CD4-positive, alpha-beta T cell treated with Interleukin-17A for 1 hour (primary cell): ENCODE measurements around the gene LCN1.
"Not testable (repeated sequence)": the region's sequence is repeated elsewhere in the genome, so short reads cannot be mapped to it uniquely, and the experiment has no call there.

Source experiments
- DNase-seq: peaks from one replicate; pipeline ENCODE4 v3.0.0-alpha.2; 2020

The LCN1 gene

DNA sequence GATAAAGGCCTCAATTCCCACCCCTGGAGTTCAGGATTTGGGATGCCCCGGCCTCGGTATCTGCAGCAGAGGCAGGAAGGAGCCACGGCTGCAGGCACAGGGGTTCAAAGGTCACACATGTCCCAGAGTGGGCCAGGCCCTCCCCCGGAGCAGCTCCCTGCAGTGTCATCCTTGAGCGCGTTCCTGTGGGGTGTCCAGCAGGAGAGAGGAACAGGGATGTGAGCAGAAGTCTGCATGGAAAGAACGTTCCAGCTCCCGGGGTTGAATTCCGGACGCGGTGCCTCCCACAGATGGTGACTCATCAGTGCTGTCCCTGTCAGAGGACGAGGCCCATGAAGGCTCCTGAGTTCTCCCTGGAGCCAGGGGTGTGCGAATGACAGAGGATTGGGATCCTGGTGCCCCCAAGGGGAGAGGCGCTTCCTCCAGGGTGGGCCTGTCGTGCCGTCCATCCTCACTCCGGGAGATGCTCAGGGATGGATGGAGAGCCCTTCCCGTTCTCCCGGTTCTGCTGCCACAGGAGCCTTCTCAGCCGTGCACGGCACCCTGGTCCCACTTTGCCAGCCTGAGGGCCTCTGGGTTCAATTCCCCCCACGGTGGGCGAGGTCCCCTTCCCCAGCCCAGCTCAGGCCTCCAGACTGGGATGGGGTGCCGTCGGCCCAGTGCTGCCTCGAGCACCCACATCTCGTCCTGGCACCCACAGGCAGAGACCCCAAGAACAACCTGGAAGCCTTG lies 3.1 kb downstream of the LCN1 start:
- no peak for DNase-seq

DNA sequence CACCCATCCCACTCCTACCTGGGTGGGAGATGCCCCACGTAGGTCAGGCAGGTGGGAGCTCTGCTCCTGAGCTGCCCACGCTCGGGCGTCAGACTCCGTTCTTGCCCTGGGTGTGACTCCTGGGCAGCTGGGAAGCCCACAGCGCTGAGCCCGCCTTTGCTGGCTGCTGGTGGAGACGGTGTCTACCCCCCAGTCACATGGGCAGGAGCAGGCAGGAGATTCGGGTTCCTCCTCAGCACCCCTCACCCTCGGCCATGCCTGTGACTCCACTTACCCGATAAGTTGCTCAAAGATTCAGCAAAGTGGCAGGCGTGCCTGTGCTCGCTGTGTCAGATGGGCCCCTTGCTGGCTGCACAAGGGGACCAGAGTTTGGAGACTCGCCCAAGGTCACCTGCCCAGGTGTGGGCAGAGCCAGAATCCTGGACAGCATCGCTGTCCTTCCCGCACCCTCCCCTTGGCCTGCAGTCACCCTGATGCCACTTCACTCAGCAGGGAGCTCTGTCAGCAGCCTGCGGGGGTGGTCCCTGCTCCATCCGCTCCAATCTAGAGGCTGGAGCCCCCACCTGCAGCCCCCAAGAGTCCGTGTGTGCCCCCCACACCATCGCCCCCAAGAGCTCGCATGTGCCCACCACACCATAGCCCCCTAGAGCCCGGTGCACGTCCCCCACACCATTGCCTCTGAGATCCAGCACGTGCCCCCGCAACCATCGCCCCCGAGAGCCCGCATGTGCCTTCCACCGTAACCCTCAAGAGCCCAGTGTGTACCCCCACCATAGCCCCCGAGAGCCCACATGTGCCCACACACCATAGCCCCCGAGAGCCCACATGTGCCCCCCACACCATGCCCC lies 4.2 kb downstream of the LCN1 start:
- DNase-seq: no peak

DNA sequence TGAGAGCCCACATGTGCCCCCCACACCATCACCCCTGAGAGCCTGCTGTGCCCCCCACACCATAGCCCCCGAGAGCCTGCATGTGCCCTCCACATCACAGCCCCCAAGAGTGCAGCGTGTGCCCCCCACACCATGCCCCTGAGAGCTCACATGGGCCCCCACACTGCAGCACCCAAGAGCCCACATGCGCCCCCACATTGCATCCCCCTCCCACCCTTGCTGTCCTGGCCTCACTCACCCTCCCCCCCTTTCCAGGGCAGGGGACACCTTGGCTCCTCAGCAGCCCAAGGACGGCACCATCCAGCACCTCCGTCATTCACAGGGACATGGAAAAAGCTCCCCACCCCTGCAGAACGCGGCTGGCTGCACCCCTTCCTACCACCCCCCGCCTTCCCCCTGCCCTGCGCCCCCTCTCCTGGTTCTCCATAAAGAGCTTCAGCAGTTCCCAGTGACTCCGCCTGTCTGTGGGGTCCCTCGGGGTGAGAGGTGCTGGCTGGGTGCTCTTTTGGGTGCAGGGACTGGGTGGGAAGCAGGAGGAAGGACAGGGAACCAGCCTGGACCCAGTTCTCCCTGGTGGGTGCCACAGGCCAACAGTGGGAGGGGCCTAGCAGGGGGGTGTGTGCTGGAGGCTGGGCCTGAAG lies 5.0 kb downstream of the LCN1 start:
- DNase-seq: no peak

DNA sequence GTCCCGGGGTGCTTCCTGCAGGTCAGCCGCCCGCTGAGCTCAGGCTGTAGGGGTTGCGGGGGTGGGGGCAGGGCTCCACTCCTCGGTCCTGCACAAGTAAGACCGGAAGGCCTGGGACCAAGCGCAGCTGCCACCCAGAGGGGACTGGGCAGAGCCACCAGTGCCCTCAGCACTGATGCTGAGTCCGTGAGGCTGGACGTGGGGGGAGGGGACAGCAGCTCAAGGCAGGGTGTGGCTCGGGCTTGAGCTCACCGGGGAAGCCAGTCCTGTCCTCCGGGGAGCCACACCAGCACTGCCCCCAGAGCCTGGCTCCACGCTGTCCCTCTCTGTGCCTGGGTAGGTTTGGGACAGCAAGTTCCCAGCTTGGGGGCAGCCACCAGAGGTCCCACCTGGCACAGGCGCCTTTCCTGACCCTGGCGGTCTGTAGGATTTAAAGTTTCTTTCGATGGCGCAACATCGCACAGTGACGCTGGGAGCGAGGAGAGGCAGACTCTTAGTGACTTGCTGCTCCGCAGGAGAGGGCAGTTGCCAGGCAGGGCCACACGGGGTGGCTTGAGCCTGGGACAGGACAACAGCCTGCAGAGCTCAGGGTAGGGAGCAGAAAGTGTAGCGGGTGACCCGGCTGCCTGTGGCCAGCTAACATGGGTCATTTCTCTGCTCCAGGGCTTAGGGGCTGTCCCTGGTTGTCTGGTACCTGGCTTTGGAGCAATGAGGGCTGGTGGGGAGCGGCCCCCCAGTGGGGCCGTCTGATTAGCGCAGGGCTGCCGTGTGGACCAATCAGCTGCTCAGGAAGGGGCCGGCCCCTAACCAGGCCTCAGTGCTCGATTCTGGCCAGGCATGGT lies 5.7 kb downstream of the LCN1 start:
- no peak for DNase-seq

DNA sequence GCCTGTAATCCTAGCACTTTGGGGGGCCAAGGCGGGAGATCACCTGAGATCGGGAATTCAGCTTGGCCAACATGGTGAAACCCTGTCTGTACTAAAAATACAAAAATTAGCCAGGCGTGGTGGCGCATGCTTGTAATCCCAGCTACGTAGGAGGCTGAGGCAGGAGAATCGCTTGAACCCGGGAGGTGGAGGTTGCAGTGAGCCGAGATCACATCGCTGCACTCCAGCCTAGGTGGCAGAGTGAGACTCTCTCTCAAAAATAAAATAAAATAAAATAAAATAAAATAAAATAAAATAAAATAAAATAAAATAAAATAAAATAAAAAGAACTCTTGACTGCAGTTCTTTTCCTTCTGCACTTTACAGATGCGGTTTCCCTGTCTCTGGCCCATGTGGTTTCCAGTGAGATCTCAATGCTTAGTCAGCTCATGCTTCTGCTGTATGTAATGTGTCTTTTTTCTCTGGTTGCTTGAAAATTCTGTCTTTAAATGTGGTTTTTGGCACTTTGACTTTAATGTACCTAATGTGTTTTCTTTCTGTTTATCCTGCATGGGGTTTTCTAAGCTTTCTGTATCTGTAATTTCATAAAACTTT lies 7.7 kb downstream of the LCN1 start:
- DNase-seq: not testable (repeated sequence)

DNA sequence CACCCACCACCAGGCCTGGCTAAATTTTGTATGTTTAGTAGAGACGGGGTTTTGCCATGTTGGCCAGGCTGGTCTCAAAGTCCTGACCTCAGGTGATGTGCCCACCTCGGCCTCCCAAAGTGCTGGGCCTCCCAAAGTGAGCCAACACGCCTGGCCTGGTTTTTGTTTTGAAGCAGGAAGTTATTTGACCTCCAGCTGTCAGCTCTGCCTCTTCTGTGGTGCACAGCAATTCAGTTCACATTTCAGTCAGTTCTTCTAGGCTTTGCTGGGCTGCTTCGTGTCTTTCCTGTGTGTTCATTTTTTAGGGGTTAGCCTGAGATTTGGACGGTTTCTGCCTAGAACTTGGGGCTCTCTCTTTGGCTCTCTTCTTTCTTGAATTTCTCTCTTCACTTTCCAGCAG lies 8.9 kb downstream of the LCN1 start:
- no peak for DNase-seq

DNA sequence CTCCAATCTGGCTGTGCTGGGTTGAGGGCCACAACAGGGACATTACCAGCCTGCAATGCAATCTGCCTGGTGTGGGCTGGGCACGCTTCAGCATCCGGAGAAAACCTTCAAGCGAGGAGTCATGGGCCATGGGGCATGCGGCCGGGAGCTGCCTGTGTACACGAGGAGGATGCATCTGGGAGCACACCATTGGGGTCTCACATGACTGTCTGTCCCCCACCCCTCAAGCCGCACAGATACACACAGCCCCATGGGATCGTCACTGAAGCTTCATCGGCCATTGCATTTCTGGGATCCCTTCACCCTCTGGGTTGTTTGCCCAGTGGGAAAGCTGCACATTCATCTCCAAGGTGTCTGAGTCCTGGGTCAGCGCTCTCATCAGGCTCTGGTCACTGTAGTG lies 9.9 kb downstream of the LCN1 start:
- DNase-seq: no peak

DNA sequence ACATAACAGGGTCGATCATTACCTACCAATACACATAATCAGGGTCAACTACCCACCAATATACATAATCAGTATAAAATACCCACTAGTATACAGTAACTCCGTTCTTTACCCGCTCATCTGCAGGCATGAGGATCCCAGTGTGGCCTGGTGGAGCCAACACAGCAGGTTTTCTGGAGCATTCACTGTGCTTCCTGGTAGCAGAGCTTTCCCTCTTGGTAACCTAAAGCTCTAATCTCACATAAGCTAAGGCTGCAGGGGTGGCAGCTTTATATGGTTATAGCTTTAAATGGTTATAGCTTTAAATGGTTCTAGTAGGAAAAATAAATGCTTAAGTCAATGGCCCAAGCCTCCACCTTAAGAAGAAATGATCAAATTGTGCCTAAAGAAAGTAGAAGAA lies 11.9 kb downstream of the LCN1 start:
- DNase-seq: no peak

DNA sequence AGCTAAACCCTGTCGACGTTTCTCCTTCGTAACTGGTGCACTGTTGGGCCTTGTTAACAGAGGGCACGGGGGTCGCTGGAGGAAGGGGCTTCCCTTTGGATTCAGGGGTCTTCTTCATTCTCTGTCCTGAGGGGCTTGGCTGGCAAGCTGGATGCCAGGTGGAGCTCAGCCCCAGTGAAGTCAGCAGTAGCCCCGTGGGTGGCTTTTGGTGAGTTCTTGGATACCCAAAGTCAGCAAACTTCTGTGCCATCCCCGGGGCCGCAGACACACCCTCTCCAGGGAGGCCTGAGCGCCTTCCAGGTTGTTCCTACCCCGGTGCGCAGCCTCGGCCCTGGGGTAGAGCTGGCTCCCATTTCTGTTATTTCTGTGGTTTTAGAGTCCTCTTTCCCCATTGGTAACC lies 12.4 kb downstream of the LCN1 start:
- DNase-seq: no peak

DNA sequence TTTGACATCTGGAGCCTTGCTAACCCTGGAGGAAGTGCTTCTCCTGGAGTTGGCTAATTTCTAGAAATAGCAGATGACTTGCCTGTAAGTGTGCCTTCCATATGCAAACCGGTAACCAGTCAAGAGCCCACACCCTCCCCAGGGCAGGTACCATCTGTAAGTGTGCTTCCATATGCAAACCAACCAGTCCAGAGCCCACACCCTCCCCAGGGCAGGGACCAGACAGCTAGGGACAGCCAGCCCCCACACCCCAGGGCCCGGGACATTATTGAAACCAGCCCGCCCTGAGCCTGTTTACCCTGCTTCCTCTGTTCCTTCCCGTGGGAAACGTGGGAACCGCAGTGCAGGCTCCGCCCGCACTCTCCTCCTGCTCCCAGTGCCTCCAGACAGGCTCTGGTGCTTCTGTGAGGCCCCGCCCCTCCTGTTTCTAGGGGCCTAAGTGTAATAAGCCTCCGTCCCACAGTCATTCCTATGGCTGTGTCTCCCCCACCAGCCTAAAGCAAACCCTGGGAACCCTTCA lies 13.0 kb downstream of the LCN1 start:
- not testable (repeated sequence) for DNase-seq

DNA sequence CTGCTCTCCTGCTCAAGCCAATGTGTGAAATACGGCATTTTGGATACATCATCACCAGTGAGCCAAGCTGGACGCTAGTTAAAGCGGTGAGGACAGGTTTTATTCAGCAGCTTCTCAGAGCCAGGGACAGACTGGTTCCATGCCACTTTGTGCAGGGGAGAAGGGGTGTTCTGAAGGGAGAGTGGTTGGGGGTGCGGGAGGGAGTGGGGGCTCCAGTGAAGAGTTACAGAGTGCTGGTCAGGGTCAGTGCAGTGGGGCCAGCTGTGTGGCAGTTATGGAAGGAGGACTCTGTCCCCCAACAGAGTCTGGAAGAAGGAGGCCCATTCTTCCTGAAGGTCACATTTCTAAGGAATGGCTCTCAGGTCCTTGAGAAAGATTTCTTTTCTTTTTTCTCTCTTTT lies 13.6 kb downstream of the LCN1 start:
- DNase-seq: not testable (repeated sequence)

DNA sequence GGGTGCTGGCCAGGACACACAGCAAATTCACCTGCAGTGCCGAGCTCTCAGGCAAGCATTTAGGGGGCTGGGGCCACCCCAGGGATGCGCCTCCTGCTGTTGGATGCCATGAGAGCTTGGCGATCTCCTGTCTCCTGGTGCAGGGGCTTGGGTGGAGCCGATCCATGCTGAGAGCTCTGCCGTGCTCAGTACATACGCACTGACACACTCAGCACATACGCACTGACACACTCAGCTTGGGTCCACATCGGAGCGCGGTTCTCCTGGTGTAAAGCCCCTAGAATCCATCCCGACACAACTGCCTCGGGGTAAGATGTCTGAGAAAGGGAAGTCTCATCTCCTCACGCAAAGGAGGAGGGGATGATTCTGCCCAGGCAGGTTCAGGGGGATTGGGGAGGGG lies 14.4 kb downstream of the LCN1 start:
- not testable (repeated sequence) for DNase-seq

DNA sequence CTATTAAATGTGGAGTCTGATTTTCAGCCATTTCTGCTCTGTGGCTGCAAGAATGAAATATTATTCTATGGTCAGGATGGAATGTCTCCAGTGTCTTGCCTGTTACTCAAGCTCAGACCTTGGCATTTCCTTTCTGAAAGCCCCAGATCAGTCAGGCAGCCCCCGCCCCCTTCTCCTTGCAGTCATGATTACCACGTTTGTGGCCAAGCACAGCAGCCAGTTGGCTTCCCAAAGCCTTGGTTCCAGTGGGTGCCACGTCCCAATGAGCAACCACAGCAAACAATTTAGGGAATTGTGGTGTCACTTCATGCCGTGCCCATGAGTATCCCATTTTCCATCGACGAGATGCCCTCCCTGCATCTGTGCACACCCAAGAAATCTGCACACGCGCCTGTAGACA lies 15.0 kb downstream of the LCN1 start:
- no peak for DNase-seq

DNA sequence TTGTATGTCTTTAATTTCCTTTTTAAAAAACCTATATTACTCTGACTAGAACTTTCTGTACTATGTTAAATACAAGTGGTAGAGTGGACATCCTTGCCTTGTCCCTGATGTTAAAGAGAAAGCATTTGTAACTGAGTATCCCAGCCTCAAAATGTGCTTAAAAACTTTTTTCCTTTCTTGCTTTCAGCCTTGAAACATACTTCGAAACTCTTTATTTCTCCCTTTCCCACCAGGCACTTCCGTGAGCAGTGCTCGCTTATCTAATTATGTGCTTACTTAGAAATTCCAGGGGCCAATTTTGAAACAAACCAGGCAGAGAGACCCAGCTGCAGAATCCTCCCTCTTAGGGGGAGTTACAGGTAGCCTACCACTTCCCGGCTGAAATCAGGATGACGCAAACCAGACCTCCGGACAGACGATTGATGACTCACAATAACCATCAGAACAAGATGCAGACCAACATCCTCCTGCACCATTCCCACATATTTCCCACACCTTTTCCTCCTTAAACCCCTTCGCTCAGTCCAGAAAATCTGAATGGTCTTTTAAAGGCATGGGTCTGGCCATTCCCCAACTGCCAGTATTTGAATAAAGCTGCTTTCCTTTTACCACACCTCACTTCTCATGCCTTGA lies 22.1 kb downstream of the LCN1 start:
- not testable (repeated sequence) for DNase-seq

DNA sequence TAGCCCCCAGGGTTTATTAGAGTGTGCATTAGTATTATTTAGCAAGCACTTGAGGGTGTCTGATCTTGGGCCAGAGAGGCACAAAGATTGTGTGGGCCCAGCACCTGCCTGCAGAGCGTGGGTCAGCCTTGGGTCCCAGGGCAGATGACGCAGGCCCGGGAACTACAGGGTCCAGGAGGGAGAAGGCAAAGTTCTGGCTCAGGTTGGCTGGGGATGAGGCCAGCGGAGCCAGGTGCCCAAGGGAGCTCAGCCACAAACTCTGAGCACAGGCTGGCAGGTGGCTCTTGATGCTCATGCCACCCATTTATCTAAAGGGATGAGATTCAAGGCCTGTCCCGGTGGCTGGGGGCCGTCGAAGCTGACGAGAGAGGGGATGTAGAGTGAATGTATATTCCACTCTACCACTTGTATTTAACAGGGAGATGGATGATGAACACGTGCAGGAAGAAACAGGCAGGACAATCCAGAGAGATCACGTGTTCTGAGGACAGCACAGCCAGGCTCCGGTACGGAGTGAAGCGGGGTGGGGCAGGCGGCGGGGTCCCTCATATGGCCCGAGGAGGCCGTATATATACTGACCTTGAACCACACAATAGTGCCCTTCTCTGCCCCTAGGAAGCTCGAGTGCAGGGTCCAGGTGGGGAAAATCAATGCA lies 23.9 kb downstream of the LCN1 start:
- no peak for DNase-seq

DNA sequence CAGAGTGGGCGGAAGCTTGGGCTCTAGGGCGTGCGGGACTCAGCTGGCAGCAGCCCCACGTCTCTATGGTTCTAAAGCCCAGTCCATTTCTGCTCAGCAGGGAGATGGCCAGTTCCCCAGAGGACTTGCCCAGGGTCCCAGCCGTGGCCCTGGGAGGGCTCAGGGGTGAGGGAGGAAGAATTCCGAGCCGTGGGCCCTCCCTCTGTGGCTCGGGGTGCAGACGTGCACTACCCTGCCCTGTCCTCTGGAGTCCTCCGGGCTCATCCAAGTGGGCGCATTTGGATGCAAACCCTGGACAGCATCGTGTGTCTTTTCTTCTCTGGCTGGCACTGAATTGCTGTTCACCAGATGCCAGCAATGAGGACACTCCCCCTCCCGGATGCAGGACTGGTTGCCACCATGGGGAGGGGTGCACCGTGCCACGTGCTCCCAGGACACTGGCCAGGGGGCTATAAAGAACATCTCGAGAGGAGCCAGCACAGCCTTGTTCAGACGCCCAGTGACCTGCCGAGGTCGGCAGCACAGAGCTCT lies 24.5 kb downstream of the LCN1 start, which contains the start of gene OBP2A:
Gene OBP2A (plus strand): TSS at position 481 of the 531 bp plus-strand sequence. CDS start 55 bp downstream, outside the sequence.
- DNase-seq: not testable (repeated sequence)

DNA sequence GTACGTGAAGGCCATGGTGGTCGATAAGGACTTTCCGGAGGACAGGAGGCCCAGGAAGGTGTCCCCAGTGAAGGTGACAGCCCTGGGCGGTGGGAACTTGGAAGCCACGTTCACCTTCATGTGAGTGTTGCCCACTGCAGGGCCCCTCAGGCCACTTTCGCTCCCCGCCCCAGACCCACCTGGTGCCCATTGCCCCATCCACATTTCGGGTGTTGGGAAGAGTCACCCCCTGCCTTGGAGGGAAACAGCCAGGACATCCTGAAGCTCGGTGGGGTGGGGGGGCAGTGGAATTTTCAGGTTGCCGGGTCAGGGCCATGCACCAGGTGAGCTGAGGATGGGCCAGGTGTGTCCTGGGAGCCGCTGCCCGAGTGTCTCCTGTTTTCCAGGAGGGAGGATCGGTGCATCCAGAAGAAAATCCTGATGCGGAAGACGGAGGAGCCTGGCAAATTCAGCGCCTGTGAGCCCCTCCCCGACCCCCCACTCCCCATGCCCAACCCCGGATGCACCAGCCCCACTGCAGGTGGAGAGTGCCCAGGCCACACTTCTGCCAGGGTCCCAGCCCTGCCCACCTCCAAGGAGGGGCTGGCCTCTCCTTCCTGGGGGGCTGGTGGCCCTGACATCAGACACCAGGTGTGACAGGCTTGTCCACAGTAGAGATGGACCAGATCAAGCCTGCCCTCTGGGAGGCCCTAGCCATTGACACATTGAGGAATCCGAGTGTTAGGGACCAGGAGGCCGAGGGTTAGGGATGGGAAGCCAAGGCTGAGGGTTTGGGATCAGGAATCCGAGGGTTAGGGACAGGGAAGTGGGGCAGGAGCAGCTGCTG lies 25.8 kb downstream of the LCN1 start:
- not testable (repeated sequence) for DNase-seq

DNA sequence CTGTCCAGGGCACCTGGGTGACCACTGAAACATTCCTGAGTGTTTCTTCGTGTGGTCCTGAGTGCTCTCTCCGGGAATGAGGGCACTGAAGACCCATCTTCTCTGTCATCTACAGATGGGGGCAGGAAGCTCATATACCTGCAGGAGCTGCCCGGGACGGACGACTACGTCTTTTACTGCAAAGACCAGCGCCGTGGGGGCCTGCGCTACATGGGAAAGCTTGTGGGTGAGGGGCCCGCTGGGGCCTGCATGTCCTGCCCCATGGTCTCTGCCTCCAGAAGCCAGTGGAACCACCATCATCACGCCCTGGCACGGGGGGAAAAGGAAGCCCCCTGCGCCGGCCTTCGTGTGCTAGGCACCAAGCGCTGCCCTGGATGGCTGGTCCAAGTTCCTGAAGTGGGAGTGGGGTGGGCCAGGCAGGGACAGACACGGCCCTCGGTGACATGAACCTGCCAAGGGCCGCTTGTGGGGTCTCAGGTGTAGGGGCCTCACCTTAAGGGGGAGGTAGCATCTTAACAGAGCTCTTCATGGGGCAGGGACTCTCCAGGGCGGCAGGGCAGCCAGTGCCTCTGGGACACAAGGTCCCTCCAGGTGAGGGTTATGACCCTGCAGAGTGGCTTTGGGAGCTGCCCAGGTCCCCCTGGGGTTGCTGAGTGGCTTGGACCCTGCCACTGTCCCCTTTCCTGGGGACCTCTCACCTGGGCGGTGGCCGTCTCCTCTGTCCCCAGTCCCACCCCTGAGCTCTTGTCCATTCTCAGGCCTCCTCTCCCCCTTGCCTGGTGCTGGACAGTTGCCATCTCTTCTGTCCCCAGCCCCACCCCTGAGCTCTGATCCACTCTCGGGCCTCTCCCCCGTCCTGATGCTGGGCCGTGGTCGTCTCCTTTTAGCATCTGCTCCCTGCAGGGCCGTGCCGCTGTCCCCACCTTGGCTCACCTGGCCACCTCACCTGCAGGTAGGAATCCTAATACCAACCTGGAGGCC lies 26.8 kb downstream of the LCN1 start:
- DNase-seq: no peak
